T-helper 17 cell (primary cell): ENCODE data around the gene IL3. TPM values are rescaled to one million over a fixed set of nuclear protein-coding genes. Genes with fewer than 3 reads are reported as not detected.
A peak's percentile ranks its signal among the peaks of the same experiment; 100 is the strongest.

Experiments used
- ATAC-seq: fragments of 150-1000 bp; cut with Tn5 transposase; 2 replicates; pipeline ENCODE4 v1.10.0; 2021; ENCODE audit warnings: mild to moderate bottlenecking, moderate library complexity
- DNase-seq, 3 donors: peaks; one replicate each; pipeline versions ENCODE4 v3.0.0 to v3.0.0-alpha.2; 2020 to 2021
- H3K9me3 ChIP-seq: one replicate; pipeline ENCODE4 v1.7.0; 2013; ENCODE audit warnings: low read length, mild to moderate bottlenecking; ENCODE audit not compliant: control insufficient read depth, poor library complexity, severe bottlenecking
- H3K27ac Mint-ChIP-seq: one replicate; pipeline ENCODE4 v1.8.0; 2022; ENCODE audit warnings: mild to moderate bottlenecking, moderate library complexity, mixed read lengths
- H3K27me3 Mint-ChIP-seq: one replicate; pipeline ENCODE4 v1.8.0; 2022; ENCODE audit warnings: mixed read lengths
- H3K36me3 Mint-ChIP-seq: one replicate; pipeline ENCODE4 v1.8.0; 2022; ENCODE audit warnings: low read depth, mixed read lengths
- H3K4me1 Mint-ChIP-seq: one replicate; pipeline ENCODE4 v1.8.0; 2022; ENCODE audit warnings: mild to moderate bottlenecking, mixed read lengths
- H3K4me3 Mint-ChIP-seq: one replicate; pipeline ENCODE4 v1.8.0; 2022; ENCODE audit warnings: mild to moderate bottlenecking, moderate library complexity, mixed read lengths
- total RNA-seq, 4 donors: library from RNA in 2 of 4; stranded (reverse) in 2 of 4; gene quantifications; one replicate each; pipeline ENCODE4 v1.2.3 and lab custom pipeline; 2022 to 2026

IL3 gene
- total RNA-seq, 2 donors from 2014 or later: not detected

DNA sequence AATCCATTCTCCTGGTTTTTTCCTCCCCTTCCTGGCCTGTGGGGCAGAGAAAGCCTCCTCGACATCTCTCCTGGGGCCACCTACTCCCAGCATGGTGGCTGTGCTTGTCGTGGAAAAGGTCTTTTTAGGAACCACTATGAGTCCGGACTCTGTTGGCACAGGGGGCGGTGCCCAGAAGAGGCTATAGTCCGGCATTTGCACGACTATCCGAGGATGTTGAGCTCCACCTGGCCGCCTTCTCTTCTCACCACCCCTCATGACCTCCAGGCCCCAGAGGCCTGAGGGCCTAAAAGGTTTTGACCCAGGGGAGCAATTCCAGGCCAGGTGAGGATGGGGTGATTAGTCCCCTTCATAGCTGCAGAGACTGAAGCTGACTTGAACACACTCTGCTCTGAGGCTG, 27.2 kb downstream of the IL3 start:
- Mint-ChIP-seq H3K4me1 (peaks cover 23% of the 10 kb centered on the region), H3K4me3 (no peak overlapping the region), H3K27ac (no peak overlapping the region), H3K36me3 (no peaks in the 10 kb centered on the region), H3K27me3 (no peaks in the 10 kb centered on the region)
- DNase-seq (no peak), ATAC-seq (no peak)
- no peaks in the 10 kb centered on the region for H3K9me3 ChIP-seq

DNA sequence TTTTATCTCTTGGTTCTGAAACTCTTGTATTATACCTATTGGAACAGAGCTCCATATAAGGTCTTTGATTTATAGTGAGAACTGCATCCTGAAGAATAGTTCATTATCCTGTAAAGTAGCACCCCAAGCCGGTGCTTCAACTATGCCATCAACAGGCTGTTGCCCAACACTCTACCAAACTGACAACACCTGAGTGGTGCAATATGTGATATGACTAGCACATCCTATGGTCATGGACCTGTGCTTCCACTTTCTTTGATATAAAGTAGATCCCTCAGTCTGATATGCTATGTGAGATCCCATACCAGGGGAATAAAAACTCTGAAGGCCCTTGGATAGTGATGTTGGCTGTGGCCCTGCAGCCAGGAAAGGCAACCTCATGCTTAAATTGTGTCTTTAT, 28.9 kb downstream of the IL3 start:
- no peaks in the 10 kb centered on the region for H3K36me3 Mint-ChIP-seq
- H3K27ac Mint-ChIP-seq: no peak overlapping the region
- no peaks in the 10 kb centered on the region for H3K9me3 ChIP-seq
- no peaks in the 10 kb centered on the region for H3K27me3 Mint-ChIP-seq
- no peak overlapping the region for H3K4me3 Mint-ChIP-seq
- DNase-seq (no peak), ATAC-seq (no peak)
- peaks cover 32% of the 10 kb centered on the region for H3K4me1 Mint-ChIP-seq

DNA sequence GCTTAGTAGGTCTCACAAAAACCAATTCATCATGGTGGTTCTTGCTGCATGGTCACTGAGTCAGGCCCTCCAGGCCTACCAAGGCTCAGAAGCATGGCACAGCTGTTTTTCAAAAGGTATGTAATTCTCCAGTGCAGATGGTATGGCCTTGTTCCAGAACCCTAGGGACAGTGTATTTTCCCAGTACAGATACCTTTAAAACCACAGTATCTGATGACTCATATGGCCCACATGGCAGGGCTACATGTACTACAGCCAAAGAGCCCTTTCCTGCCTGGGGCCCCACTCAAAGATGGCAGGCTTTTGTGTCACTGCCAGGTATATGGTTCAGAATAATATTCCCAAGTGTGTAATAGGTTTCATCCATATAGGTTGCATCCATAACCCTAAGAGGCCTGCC, 29.7 kb downstream of the IL3 start:
- DNase-seq (no peak), ATAC-seq (no peak)
- Mint-ChIP-seq H3K4me3 (no peak overlapping the region), H3K4me1 (peaks cover 32% of the 10 kb centered on the region), H3K27ac (no peak overlapping the region), H3K36me3 (no peaks in the 10 kb centered on the region), H3K27me3 (no peaks in the 10 kb centered on the region)
- H3K9me3 ChIP-seq: no peaks in the 10 kb centered on the region

- Mint-ChIP-seq H3K4me1 (peaks cover 34% of the 10 kb centered on the region), H3K27ac (peak overlapping the region; percentile 88), H3K36me3 (no peaks in the 10 kb centered on the region), H3K4me3 (no peak overlapping the region), H3K27me3 (no peaks in the 10 kb centered on the region)
- no peak for ATAC-seq
- no peaks in the 10 kb centered on the region for H3K9me3 ChIP-seq
- no peak for DNase-seq
These were observed 32.8 kb downstream of the IL3 start for GRCh38 chr5:132093271-132093670.

GRCh38 chr5:132094393-132095076, 34.1 kb downstream of the IL3 start:
- H3K9me3 ChIP-seq: no peaks in the 10 kb centered on the region
- H3K27ac Mint-ChIP-seq: peak overlapping the region; percentile 88
- no peaks in the 10 kb centered on the region for H3K36me3 Mint-ChIP-seq
- H3K4me3 Mint-ChIP-seq: peak overlapping the region; percentile 25
- no peaks in the 10 kb centered on the region for H3K27me3 Mint-ChIP-seq
- peak; percentile 51 for ATAC-seq
- H3K4me1 Mint-ChIP-seq: peaks cover 41% of the 10 kb centered on the region
- no peak for DNase-seq

DNA sequence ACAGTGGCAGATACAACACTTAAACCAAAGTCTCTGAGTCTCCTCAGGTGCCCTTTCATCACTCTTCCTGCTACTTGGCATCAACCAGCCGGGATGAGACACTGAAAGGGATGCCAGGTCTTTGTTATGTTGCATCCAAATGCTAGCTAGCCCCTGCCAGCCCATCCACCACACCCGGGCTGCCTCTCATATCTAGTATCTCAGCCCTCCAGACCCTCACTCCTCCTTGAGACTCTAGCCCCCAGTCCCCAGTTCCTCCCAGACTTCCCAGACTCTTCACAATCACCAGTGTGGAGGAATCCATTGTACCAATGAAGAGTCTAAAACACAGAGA, 34.6 kb downstream of the IL3 start:
- H3K9me3 ChIP-seq: no peaks in the 10 kb centered on the region
- DNase-seq (no peak), ATAC-seq (no peak)
- peak overlapping the region; percentile 25 for H3K4me3 Mint-ChIP-seq
- H3K27ac Mint-ChIP-seq: peak overlapping the region; percentile 88
- peaks cover 44% of the 10 kb centered on the region for H3K4me1 Mint-ChIP-seq
- no peaks in the 10 kb centered on the region for H3K27me3 Mint-ChIP-seq
- H3K36me3 Mint-ChIP-seq: no peaks in the 10 kb centered on the region

GRCh38 chr5:132095424-132095972, 35.0 kb downstream of the IL3 start:
- ATAC-seq (peak; percentile 70), DNase-seq (no peak)
- no peaks in the 10 kb centered on the region for H3K36me3 Mint-ChIP-seq
- H3K4me1 Mint-ChIP-seq: peaks cover 45% of the 10 kb centered on the region
- peak overlapping the region; percentile 25 for H3K4me3 Mint-ChIP-seq
- no peaks in the 10 kb centered on the region for H3K27me3 Mint-ChIP-seq
- peak overlapping the region; percentile 88 for H3K27ac Mint-ChIP-seq
- no peaks in the 10 kb centered on the region for H3K9me3 ChIP-seq

DNA sequence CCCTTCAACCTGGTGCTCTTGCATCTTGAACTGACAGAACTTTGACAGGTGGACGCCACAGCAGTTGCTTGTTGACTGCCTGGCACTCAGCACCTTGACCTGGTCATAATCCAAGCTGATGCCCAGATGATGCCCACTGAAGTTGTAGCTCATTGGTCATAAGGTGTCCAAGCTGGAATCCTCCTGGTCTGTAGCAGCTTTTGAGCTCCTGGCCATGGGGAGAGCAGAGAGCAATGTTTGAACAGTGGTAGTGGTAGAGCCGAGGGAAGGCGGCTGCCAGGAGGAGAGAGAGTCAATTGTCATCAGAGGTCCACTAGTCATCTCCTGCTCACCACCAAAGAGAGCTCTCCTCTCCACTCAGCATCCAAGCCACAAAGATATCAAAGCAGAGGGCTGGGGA, 36.4 kb downstream of the IL3 start:
- Mint-ChIP-seq H3K27ac (no peak overlapping the region), H3K27me3 (no peaks in the 10 kb centered on the region), H3K4me1 (peaks cover 53% of the 10 kb centered on the region), H3K4me3 (no peak overlapping the region), H3K36me3 (no peaks in the 10 kb centered on the region)
- no peaks in the 10 kb centered on the region for H3K9me3 ChIP-seq
- no peak for ATAC-seq
- no peak for DNase-seq

DNA sequence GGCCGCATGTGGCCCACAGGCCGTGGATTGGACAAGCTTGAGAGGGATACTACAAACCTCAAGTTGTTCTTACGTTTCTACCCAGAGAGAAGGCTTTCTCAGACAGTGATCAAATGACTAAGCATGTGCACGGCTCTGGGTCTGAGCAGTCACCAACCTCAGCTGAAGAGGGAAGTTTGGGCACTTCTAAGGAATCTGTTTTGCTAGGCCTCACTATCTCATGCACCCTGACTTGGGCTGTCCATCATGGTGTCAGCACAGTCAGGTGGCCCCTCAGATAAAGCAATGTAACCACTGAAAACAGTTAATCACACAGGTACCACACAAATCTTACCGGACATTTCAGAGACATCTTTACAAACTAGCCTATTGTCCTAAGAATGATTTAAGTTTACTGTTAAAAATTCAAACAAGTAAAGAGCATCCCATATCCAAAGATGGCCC, 37.7 kb downstream of the IL3 start:
- no peak overlapping the region for H3K4me3 Mint-ChIP-seq
- no peak overlapping the region for H3K27ac Mint-ChIP-seq

DNA sequence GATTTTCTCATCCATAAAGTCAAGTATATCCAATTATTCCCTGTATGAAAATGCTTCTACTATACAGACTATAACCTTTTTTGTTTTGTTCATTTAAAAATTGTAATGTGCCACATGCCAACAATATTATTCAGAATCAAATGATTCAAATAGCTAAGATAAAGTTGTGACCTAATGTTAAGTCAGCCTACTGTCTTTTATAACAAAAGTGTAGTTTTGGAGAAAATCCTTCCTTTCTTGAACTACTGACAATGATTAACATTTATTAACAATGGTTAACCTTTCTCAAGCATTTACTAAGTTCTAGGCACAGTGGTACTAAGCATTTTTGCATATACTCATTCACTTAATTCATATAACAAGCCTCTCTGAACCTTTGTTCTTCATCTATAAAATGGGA, 38.2 kb downstream of the IL3 start:
- H3K9me3 ChIP-seq: no peaks in the 10 kb centered on the region
- Mint-ChIP-seq H3K4me3 (no peak overlapping the region), H3K27ac (peak overlapping the region; percentile 97), H3K36me3 (no peaks in the 10 kb centered on the region), H3K4me1 (peaks cover 66% of the 10 kb centered on the region), H3K27me3 (no peaks in the 10 kb centered on the region)
- DNase-seq (no peak), ATAC-seq (no peak)

More for the DNA sequence above, 37.7 kb downstream of the IL3 start:
- H3K27me3 Mint-ChIP-seq: no peaks in the 10 kb centered on the region
- no peaks in the 10 kb centered on the region for H3K9me3 ChIP-seq
- no peaks in the 10 kb centered on the region for H3K36me3 Mint-ChIP-seq
- ATAC-seq (no peak), DNase-seq (no peak)
- H3K4me1 Mint-ChIP-seq: peaks cover 63% of the 10 kb centered on the region

GRCh38 chr5:132099076-132099748, 38.8 kb downstream of the IL3 start:
- ATAC-seq (no peak), DNase-seq (no peak)
- Mint-ChIP-seq H3K4me3 (no peak overlapping the region), H3K4me1 (peaks cover 66% of the 10 kb centered on the region), H3K36me3 (no peaks in the 10 kb centered on the region), H3K27me3 (no peaks in the 10 kb centered on the region), H3K27ac (peak overlapping the region; percentile 97)
- no peaks in the 10 kb centered on the region for H3K9me3 ChIP-seq

- H3K27me3 Mint-ChIP-seq: no peaks in the 10 kb centered on the region
- no peak for DNase-seq
- H3K4me3 Mint-ChIP-seq: no peak overlapping the region
- H3K4me1 Mint-ChIP-seq: peaks cover 69% of the 10 kb centered on the region
- no peaks in the 10 kb centered on the region for H3K36me3 Mint-ChIP-seq
- H3K27ac Mint-ChIP-seq: peak overlapping the region; percentile 97
- no peak for ATAC-seq
- no peaks in the 10 kb centered on the region for H3K9me3 ChIP-seq
These were observed 39.5 kb downstream of the IL3 start for GRCh38 chr5:132099905-132100304.

- Mint-ChIP-seq H3K36me3 (no peaks in the 10 kb centered on the region), H3K27me3 (no peaks in the 10 kb centered on the region), H3K27ac (peak overlapping the region; percentile 97), H3K4me3 (peak overlapping the region; percentile 74), H3K4me1 (peaks cover 66% of the 10 kb centered on the region)
- no peaks in the 10 kb centered on the region for H3K9me3 ChIP-seq
- DNase-seq (no peak), ATAC-seq (peak; percentile 14)
These were observed 40.3 kb downstream of the IL3 start for GRCh38 chr5:132100672-132101261.
